Stimulated activated CD8-positive, alpha-beta memory T cell treated with anti-CD3 and anti-CD28 coated beads, Interleukin-2, amount 100 ng/mL, for 1 hour (primary cell): Measurements from ENCODE around the gene IDS.
"Not testable (repeated sequence)": the region's sequence is repeated elsewhere in the genome, so short reads cannot be mapped to it uniquely, and the experiment has no call there.

Experiments
- DNase-seq, 2 donors: peaks; one replicate each; pipeline ENCODE4 v3.0.0-alpha.2; 2020; ENCODE audit warnings: low read depth in 2 of 2

The IDS gene

GRCh38 chrX:149498767-149499166, 6.3 kb downstream of the IDS start:
- DNase-seq = no peak

GRCh38 chrX:149497626-149498025, 7.5 kb downstream of the IDS start:
- no peak for DNase-seq

GRCh38 chrX:149497054-149497453, 8.1 kb downstream of the IDS start:
- DNase-seq = no peak

- no peak for DNase-seq
Observed at GRCh38 chrX:149495573-149496071, 9.5 kb downstream of the IDS start.

- no peak for DNase-seq
Observed at GRCh38 chrX:149494844-149495565, 10.1 kb downstream of the IDS start.

- no peak for DNase-seq
Observed at GRCh38 chrX:149493567-149494562, 11.2 kb downstream of the IDS start.

- no peak for DNase-seq
Observed at GRCh38 chrX:149491812-149492211, 13.3 kb downstream of the IDS start.

GRCh38 chrX:149490100-149490499, 15.0 kb downstream of the IDS start:
- no peak for DNase-seq

- not testable (repeated sequence) for DNase-seq
Observed at GRCh38 chrX:149488411-149489052, 16.6 kb downstream of the IDS start.

- DNase-seq = not testable (repeated sequence)
Observed at GRCh38 chrX:149488008-149488407, 17.1 kb downstream of the IDS start.

GRCh38 chrX:149487292-149487691, 17.8 kb downstream of the IDS start:
- no peak for DNase-seq

GRCh38 chrX:149476513-149476912, 28.6 kb downstream of the IDS start:
- DNase-seq = no peak

GRCh38 chrX:149473966-149474365, 31.1 kb downstream of the IDS start:
- no peak for DNase-seq

- no peak for DNase-seq
Observed at GRCh38 chrX:149473092-149473491, 32.0 kb downstream of the IDS start.

GRCh38 chrX:149472625-149473024, 32.5 kb downstream of the IDS start:
- no peak for DNase-seq

- no peak for DNase-seq
Observed at GRCh38 chrX:149471397-149471796, 33.7 kb downstream of the IDS start.

GRCh38 chrX:149470955-149471354, 34.2 kb downstream of the IDS start:
- peak; percentile 6 to 13 for DNase-seq

- no peak for DNase-seq
Observed at GRCh38 chrX:149469406-149469805, 35.7 kb downstream of the IDS start.

- DNase-seq = no peak
Observed at GRCh38 chrX:149467920-149468319, 37.2 kb downstream of the IDS start.

GRCh38 chrX:149467461-149467860, 37.6 kb downstream of the IDS start:
- DNase-seq = no peak

GRCh38 chrX:149462849-149463248, 42.3 kb downstream of the IDS start:
- no peak for DNase-seq

GRCh38 chrX:149461746-149462145, 43.4 kb downstream of the IDS start:
- no peak for DNase-seq
